GM19372 (cell line): ENCODE results near the gene UBB.
"Not testable (repeated sequence)": the region's sequence is repeated elsewhere in the genome, so short reads cannot be mapped to it uniquely, and the experiment has no call there.

Source experiments
- ATAC-seq: cut with Tn5 transposase; IDR thresholded peaks from one replicate; pipeline ENCODE4 v1.9.1; 2021; ENCODE audit warnings: mild to moderate bottlenecking, low read depth, moderate library complexity; ENCODE audit not compliant: unreplicated experiment

UBB gene

GRCh38 chr17:16374146-16374938 lies 6.5 kb upstream of the UBB start:
- ATAC-seq, result no peak

- ATAC-seq, result no peak
Measured at GRCh38 chr17:16377941-16378341, 3.0 kb upstream of the UBB start.

- no peak for ATAC-seq
Measured at GRCh38 chr17:16378636-16379282, 2.1 kb upstream of the UBB start.

GRCh38 chr17:16379654-16380053 lies 1.2 kb upstream of the UBB start:
- ATAC-seq, result no peak

GRCh38 chr17:16381496-16381820 lies 567 bp downstream of the UBB start:
- ATAC-seq, result no peak

- ATAC-seq, result no peak
Measured at GRCh38 chr17:16383216-16383615, 2.3 kb downstream of the UBB start.

- ATAC-seq, result no peak
Measured at GRCh38 chr17:16383772-16384287, 2.9 kb downstream of the UBB start.

- no peak for ATAC-seq
Measured at GRCh38 chr17:16384557-16384956, 3.7 kb downstream of the UBB start.

- ATAC-seq, result not testable (repeated sequence)
Measured at GRCh38 chr17:16386126-16386507, 5.2 kb downstream of the UBB start.

- no peak for ATAC-seq
Measured at GRCh38 chr17:16391451-16391850, 10.6 kb downstream of the UBB start.

- ATAC-seq, result not testable (repeated sequence)
Measured at GRCh38 chr17:16392491-16392890, 11.6 kb downstream of the UBB start.

GRCh38 chr17:16395887-16396286 lies 15.0 kb downstream of the UBB start:
- ATAC-seq, result not testable (repeated sequence)

GRCh38 chr17:16396693-16397092 lies 15.8 kb downstream of the UBB start:
- ATAC-seq, result not testable (repeated sequence)

- ATAC-seq, result no peak
Measured at GRCh38 chr17:16398270-16399267, 17.7 kb downstream of the UBB start.

GRCh38 chr17:16403847-16404246 lies 23.0 kb downstream of the UBB start:
- not testable (repeated sequence) for ATAC-seq

- ATAC-seq, result no peak
Measured at GRCh38 chr17:16406742-16407674, 26.1 kb downstream of the UBB start.

- peak; percentile 85 for ATAC-seq
Measured at GRCh38 chr17:16407911-16408588, 27.2 kb downstream of the UBB start.

- ATAC-seq, result peak; percentile 39
Measured at GRCh38 chr17:16415031-16415924, 34.4 kb downstream of the UBB start, which contains the start of gene TRPV2. TRPV2 (plus strand) TSS chr17:16415571; CDS start chr17:16417669, 2,098 bp downstream.
